GM18870 (cell line): ENCODE measurements around the gene PLD1.
A peak's percentile ranks its signal among the peaks of the same experiment; 100 is the strongest.
"Not testable (repeated sequence)": the region's sequence is repeated elsewhere in the genome, so short reads cannot be mapped to it uniquely, and the experiment has no call there.

Experiments
- ATAC-seq: cut with Tn5 transposase; IDR thresholded peaks from one replicate; pipeline ENCODE4 v1.9.1; 2021; ENCODE audit warnings: moderate library complexity; ENCODE audit not compliant: unreplicated experiment

PLD1 gene

GRCh38 chr3:171821044-171821443 lies 10.8 kb upstream of the PLD1 start:
- ATAC-seq = no peak

- no peak for ATAC-seq
These were observed 7.0 kb upstream of the PLD1 start for GRCh38 chr3:171817074-171817800.

- no peak for ATAC-seq
These were observed 5.8 kb upstream of the PLD1 start for GRCh38 chr3:171815973-171816595.

GRCh38 chr3:171814662-171815061 lies 4.4 kb upstream of the PLD1 start:
- ATAC-seq = not testable (repeated sequence)

- peak; percentile 42 for ATAC-seq
These were observed 3.7 kb upstream of the PLD1 start for GRCh38 chr3:171813897-171814460.

GRCh38 chr3:171813278-171813896 lies 3.1 kb upstream of the PLD1 start:
- ATAC-seq = no peak

- no peak for ATAC-seq
These were observed 2.5 kb upstream of the PLD1 start for GRCh38 chr3:171812811-171813210.

GRCh38 chr3:171811913-171812335 lies 1.6 kb upstream of the PLD1 start:
- no peak for ATAC-seq

- no peak for ATAC-seq
These were observed 1.1 kb upstream of the PLD1 start for GRCh38 chr3:171811295-171811912.

- no peak for ATAC-seq
These were observed 479 bp upstream of the PLD1 start for GRCh38 chr3:171810629-171811294.

- ATAC-seq = peak; percentile 34
These were observed 747 bp downstream of the PLD1 start for GRCh38 chr3:171809611-171809860.

- no peak for ATAC-seq
These were observed 2.5 kb downstream of the PLD1 start for GRCh38 chr3:171807806-171808205.

- ATAC-seq = no peak
These were observed 3.1 kb downstream of the PLD1 start for GRCh38 chr3:171807129-171807675.

- no peak for ATAC-seq
These were observed 3.8 kb downstream of the PLD1 start for GRCh38 chr3:171806200-171807128.

GRCh38 chr3:171805687-171806086 lies 4.6 kb downstream of the PLD1 start:
- no peak for ATAC-seq

- no peak for ATAC-seq
These were observed 5.5 kb downstream of the PLD1 start for GRCh38 chr3:171804618-171805389.

- ATAC-seq = no peak
These were observed 7.2 kb downstream of the PLD1 start for GRCh38 chr3:171803044-171803443.

- peak; percentile 43 for ATAC-seq
These were observed 7.7 kb downstream of the PLD1 start for GRCh38 chr3:171802590-171802956.
